NK-92 (cell line): ENCODE measurements around the gene EXOC6B.
"Not testable (repeated sequence)": the region's sequence is repeated elsewhere in the genome, so short reads cannot be mapped to it uniquely, and the experiment has no call there.

Experiments used
- DNase-seq: peaks from one replicate; lab custom pipeline; 2025; ENCODE audit not compliant: unreplicated experiment; lab: John Stamatoyannopoulos, UW

Gene EXOC6B

GRCh38 chr2:72555363-72555762 is 270.5 kb downstream of the EXOC6B start:
- DNase-seq, result not testable (repeated sequence)

- DNase-seq, result not testable (repeated sequence)
These were observed 270.9 kb downstream of the EXOC6B start for GRCh38 chr2:72554910-72555309.

- DNase-seq, result no peak
These were observed 271.5 kb downstream of the EXOC6B start for GRCh38 chr2:72554381-72554780.

- no peak for DNase-seq
These were observed 277.6 kb downstream of the EXOC6B start for GRCh38 chr2:72548081-72548764.

- no peak for DNase-seq
These were observed 280.0 kb downstream of the EXOC6B start for GRCh38 chr2:72545790-72546189.

- no peak for DNase-seq
These were observed 281.3 kb downstream of the EXOC6B start for GRCh38 chr2:72544554-72544953.

GRCh38 chr2:72543497-72544216 is 282.2 kb downstream of the EXOC6B start:
- no peak for DNase-seq

GRCh38 chr2:72539071-72539552 is 286.7 kb downstream of the EXOC6B start:
- DNase-seq, result no peak

GRCh38 chr2:72538486-72538885 is 287.3 kb downstream of the EXOC6B start:
- no peak for DNase-seq

GRCh38 chr2:72535586-72535985 is 290.2 kb downstream of the EXOC6B start:
- DNase-seq, result not testable (repeated sequence)

GRCh38 chr2:72533765-72534164 is 292.1 kb downstream of the EXOC6B start:
- DNase-seq, result no peak

- DNase-seq, result no peak
These were observed 298.4 kb downstream of the EXOC6B start for GRCh38 chr2:72527424-72527823.

GRCh38 chr2:72526623-72527022 is 299.2 kb downstream of the EXOC6B start:
- DNase-seq, result no peak

- no peak for DNase-seq
These were observed 301.8 kb downstream of the EXOC6B start for GRCh38 chr2:72524071-72524470.

GRCh38 chr2:72515696-72516095 is 310.1 kb downstream of the EXOC6B start:
- no peak for DNase-seq

- DNase-seq, result no peak
These were observed 312.8 kb downstream of the EXOC6B start for GRCh38 chr2:72513011-72513410.

- no peak for DNase-seq
These were observed 313.5 kb downstream of the EXOC6B start for GRCh38 chr2:72512376-72512775.

GRCh38 chr2:72511906-72512305 is 313.9 kb downstream of the EXOC6B start:
- no peak for DNase-seq

- no peak for DNase-seq
These were observed 328.1 kb downstream of the EXOC6B start for GRCh38 chr2:72497763-72498162.

GRCh38 chr2:72496479-72496878 is 329.4 kb downstream of the EXOC6B start:
- no peak for DNase-seq

GRCh38 chr2:72494392-72494791 is 331.4 kb downstream of the EXOC6B start:
- DNase-seq, result no peak

- not testable (repeated sequence) for DNase-seq
These were observed 341.2 kb downstream of the EXOC6B start for GRCh38 chr2:72484622-72485021.
